Astrocyte (in vitro differentiated cells and primary cell): Measurements from ENCODE around the gene CYGB. TPM values are rescaled to one million over a fixed set of nuclear protein-coding genes. Genes with fewer than 3 reads are reported as not detected.
A peak's percentile ranks its signal among the peaks of the same experiment; 100 is the strongest.

ENCODE experiments used
- DNase-seq: peaks from one replicate; pipeline ENCODE4 v3.0.0-alpha.2; 2010; ENCODE audit warnings: low read depth
- FAIRE-seq: peaks from 2 replicates; lab custom pipeline; 2011; peaks lifted over from hg19 to GRCh38; lab: Jason Lieb, UNC
- H2AFZ ChIP-seq: 2 replicates; pipeline ENCODE4 v1.6.0; 2012; ENCODE audit warnings: low read depth, low read length, inconsistent platforms
- H3K27ac ChIP-seq: 2 replicates; pipeline ENCODE4 v1.5.1; 2011; ENCODE audit warnings: low read depth, low read length, inconsistent platforms
- H3K27me3 ChIP-seq: 2 replicates; pipeline ENCODE4 v1.6.0; 2011; ENCODE audit warnings: low read length, inconsistent platforms; ENCODE audit not compliant: insufficient read depth
- H3K36me3 ChIP-seq: 2 replicates; pipeline ENCODE4 v1.5.1; 2011; ENCODE audit warnings: low read length, inconsistent platforms; ENCODE audit not compliant: insufficient read depth
- H3K4me1 ChIP-seq: 2 replicates; pipeline ENCODE4 v1.5.1; 2011; ENCODE audit warnings: low read length, inconsistent platforms; ENCODE audit not compliant: insufficient read depth
- H3K4me2 ChIP-seq: 2 replicates; pipeline ENCODE4 v1.6.0; 2012; ENCODE audit warnings: low read length, inconsistent platforms
- H3K4me3 ChIP-seq: 2 replicates; pipeline ENCODE4 v1.5.1; 2011; ENCODE audit warnings: low read depth, mild to moderate bottlenecking, low read length, inconsistent platforms; ENCODE audit not compliant: insufficient read depth
- H3K79me2 ChIP-seq: 2 replicates; pipeline ENCODE4 v1.6.0; 2012; ENCODE audit warnings: mild to moderate bottlenecking, low read length, inconsistent platforms; ENCODE audit not compliant: insufficient read depth
- H3K9ac ChIP-seq: 2 replicates; pipeline ENCODE4 v1.6.0; 2012; ENCODE audit warnings: mild to moderate bottlenecking, low read length, inconsistent platforms
- H3K9me3 ChIP-seq: 2 replicates; pipeline ENCODE4 v1.5.1; 2012; ENCODE audit warnings: low read depth, mild to moderate bottlenecking, low read length, inconsistent platforms; ENCODE audit not compliant: insufficient read depth
- H4K20me1 ChIP-seq: 2 replicates; pipeline ENCODE4 v1.6.0; 2012; ENCODE audit warnings: low read length, inconsistent platforms; ENCODE audit not compliant: insufficient read depth
- H3K27ac Mint-ChIP-seq: one replicate; pipeline ENCODE4 v1.8.0; 2021; ENCODE audit warnings: mild to moderate bottlenecking, mixed read lengths; ENCODE audit not compliant: unreplicated experiment
- H3K27me3 Mint-ChIP-seq: one replicate; pipeline ENCODE4 v1.8.0; 2021; ENCODE audit warnings: low read depth, mixed read lengths; ENCODE audit not compliant: unreplicated experiment
- H3K36me3 Mint-ChIP-seq: one replicate; pipeline ENCODE4 v1.8.0; 2021; ENCODE audit warnings: low read depth, mixed read lengths; ENCODE audit not compliant: unreplicated experiment
- H3K4me1 Mint-ChIP-seq: one replicate; pipeline ENCODE4 v1.8.0; 2021; ENCODE audit warnings: low read depth, mixed read lengths; ENCODE audit not compliant: unreplicated experiment
- H3K4me3 Mint-ChIP-seq: one replicate; pipeline ENCODE4 v1.8.0; 2021; ENCODE audit warnings: mild to moderate bottlenecking, moderate library complexity, mixed read lengths; ENCODE audit not compliant: unreplicated experiment
- H3K9me3 Mint-ChIP-seq: one replicate; pipeline ENCODE4 v1.8.0; 2021; ENCODE audit warnings: mild to moderate bottlenecking, mixed read lengths; ENCODE audit not compliant: unreplicated experiment
- EZH2 ChIP-seq: IDR thresholded peaks from 2 replicates; pipeline ENCODE4 v1.6.1; 2012; ENCODE audit warnings: mild to moderate bottlenecking, low read length, inconsistent platforms; ENCODE audit not compliant: insufficient read depth
- total RNA-seq: library from RNA; stranded (reverse); gene quantifications from 2 replicates; pipeline ENCODE4 v1.2.1, GENCODE V29; 2021
- TF ChIP-seq, protein P1 (sequence below): IDR thresholded peaks from 2 replicates; pipeline ENCODE4 v1.5.1; 2011; ENCODE audit warnings: low read depth, mild to moderate bottlenecking, inconsistent platforms, low read length, moderate library complexity; ENCODE audit not compliant: insufficient read depth

Gene CYGB
- total RNA-seq, 1 donor from 2014 or later: 29.2 TPM

GRCh38 chr17:76584427-76585032 is 47.0 kb upstream of the CYGB start:
- FAIRE-seq (no peak), DNase-seq (no peak)
- Mint-ChIP-seq H3K27ac (peak overlapping the region; percentile 41), H3K36me3 (peaks cover 3% of the 10 kb centered on the region), H3K4me3 (peak overlapping the region; percentile 57), H3K4me1 (peaks cover 5% of the 10 kb centered on the region), H3K27me3 (peaks cover 57% of the 10 kb centered on the region), H3K9me3 (peaks cover 12% of the 10 kb centered on the region)
- Histone ChIP-seq H2AFZ (peak overlapping the region; percentile 83), H3K9me3 (peaks cover 2% of the 10 kb centered on the region), H3K79me2 (no peaks in the 10 kb centered on the region), H3K27ac (no peak overlapping the region), H3K9ac (peak overlapping the region; percentile 54), H3K27me3 (peaks cover 23% of the 10 kb centered on the region), H3K36me3 (no peaks in the 10 kb centered on the region), H4K20me1 (no peaks in the 10 kb centered on the region), H3K4me3 (peak overlapping the region; percentile 55), H3K4me2 (peak overlapping the region; percentile 92), H3K4me1 (peaks cover 15% of the 10 kb centered on the region)
- TF ChIP-seq EZH2: no peak
- TF ChIP-seq, protein P1, sequence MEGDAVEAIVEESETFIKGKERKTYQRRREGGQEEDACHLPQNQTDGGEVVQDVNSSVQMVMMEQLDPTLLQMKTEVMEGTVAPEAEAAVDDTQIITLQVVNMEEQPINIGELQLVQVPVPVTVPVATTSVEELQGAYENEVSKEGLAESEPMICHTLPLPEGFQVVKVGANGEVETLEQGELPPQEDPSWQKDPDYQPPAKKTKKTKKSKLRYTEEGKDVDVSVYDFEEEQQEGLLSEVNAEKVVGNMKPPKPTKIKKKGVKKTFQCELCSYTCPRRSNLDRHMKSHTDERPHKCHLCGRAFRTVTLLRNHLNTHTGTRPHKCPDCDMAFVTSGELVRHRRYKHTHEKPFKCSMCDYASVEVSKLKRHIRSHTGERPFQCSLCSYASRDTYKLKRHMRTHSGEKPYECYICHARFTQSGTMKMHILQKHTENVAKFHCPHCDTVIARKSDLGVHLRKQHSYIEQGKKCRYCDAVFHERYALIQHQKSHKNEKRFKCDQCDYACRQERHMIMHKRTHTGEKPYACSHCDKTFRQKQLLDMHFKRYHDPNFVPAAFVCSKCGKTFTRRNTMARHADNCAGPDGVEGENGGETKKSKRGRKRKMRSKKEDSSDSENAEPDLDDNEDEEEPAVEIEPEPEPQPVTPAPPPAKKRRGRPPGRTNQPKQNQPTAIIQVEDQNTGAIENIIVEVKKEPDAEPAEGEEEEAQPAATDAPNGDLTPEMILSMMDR: no peak

DNA sequence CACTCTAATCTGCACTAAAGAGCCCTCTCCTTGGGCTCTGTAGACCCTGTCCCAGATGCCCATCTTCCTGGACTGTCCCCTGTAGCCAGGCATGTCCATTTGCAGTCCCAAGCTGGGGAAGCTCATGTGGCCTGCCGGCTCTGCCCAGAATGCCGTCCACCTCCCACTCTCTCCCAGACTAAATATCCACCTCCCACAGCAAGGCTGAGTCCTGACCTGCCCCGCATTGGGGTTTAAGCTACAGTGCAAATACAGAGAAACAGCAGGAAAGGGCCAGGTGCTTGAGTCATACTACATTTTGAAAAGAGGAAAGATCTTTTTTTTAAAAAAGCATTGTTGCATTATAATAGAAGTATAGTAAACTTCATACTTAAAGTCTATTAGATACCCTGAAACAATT is 45.2 kb upstream of the CYGB start:
- Histone ChIP-seq H3K4me3 (no peak overlapping the region), H3K36me3 (no peaks in the 10 kb centered on the region), H3K79me2 (no peaks in the 10 kb centered on the region), H3K4me2 (no peak overlapping the region), H3K9me3 (peaks cover 2% of the 10 kb centered on the region), H2AFZ (no peak overlapping the region), H3K9ac (no peak overlapping the region), H3K27me3 (peaks cover 22% of the 10 kb centered on the region), H3K27ac (no peak overlapping the region), H3K4me1 (peaks cover 15% of the 10 kb centered on the region), H4K20me1 (no peaks in the 10 kb centered on the region)
- H3K9me3 Mint-ChIP-seq: peaks cover 2% of the 10 kb centered on the region
- peak overlapping the region; percentile 21 for H3K4me3 Mint-ChIP-seq
- H3K36me3 Mint-ChIP-seq: no peaks in the 10 kb centered on the region
- peaks cover 52% of the 10 kb centered on the region for H3K27me3 Mint-ChIP-seq
- TF ChIP-seq, protein P1: no peak
- TF ChIP-seq EZH2: no peak
- no peak for DNase-seq
- H3K4me1 Mint-ChIP-seq: peaks cover 8% of the 10 kb centered on the region
- no peak for FAIRE-seq
- H3K27ac Mint-ChIP-seq: peak overlapping the region; percentile 64

DNA sequence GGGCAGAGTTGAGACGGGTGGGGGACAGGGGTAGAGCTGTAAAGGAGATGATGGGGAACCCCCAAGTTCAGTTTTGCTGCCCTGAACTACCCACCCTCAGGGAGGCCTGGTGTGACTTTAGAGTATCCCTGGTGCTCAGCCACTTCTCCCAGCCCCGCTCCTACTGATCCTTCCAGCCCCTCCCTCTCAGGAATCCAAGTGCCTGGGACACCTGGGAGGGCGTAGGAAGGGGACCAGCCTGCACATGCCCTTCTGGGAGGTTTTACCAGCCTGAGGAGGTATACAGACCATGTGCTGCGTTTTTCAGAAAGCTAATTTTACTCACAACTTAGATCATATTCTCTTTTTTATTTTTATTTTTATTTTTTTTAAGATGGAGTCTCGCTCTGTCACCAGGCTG is 44.0 kb upstream of the CYGB start:
- no peak overlapping the region for H3K27ac ChIP-seq
- peaks cover 15% of the 10 kb centered on the region for H3K4me1 ChIP-seq
- H3K9me3 ChIP-seq: no peaks in the 10 kb centered on the region
- DNase-seq (no peak), FAIRE-seq (no peak)
- no peaks in the 10 kb centered on the region for H4K20me1 ChIP-seq
- no peak overlapping the region for H3K9ac ChIP-seq
- H3K36me3 Mint-ChIP-seq: no peaks in the 10 kb centered on the region
- no peak for TF ChIP-seq EZH2
- TF ChIP-seq, protein P1: no peak
- peaks cover 13% of the 10 kb centered on the region for H3K27me3 ChIP-seq
- peaks cover 8% of the 10 kb centered on the region for H3K4me1 Mint-ChIP-seq
- no peak overlapping the region for H3K4me3 Mint-ChIP-seq
- H3K79me2 ChIP-seq: no peaks in the 10 kb centered on the region
- no peak overlapping the region for H3K4me2 ChIP-seq
- H3K4me3 ChIP-seq: no peak overlapping the region
- no peak overlapping the region for H3K27ac Mint-ChIP-seq
- peaks cover 2% of the 10 kb centered on the region for H3K9me3 Mint-ChIP-seq
- no peak overlapping the region for H2AFZ ChIP-seq
- no peaks in the 10 kb centered on the region for H3K36me3 ChIP-seq
- H3K27me3 Mint-ChIP-seq: peaks cover 40% of the 10 kb centered on the region
